ENCODE data around the gene CSF2RB. TPM values are rescaled to one million over a fixed set of nuclear protein-coding genes. Genes with fewer than 3 reads are reported as not detected.

The CSF2RB gene
- total RNA-seq = under 0.01 TPM in 1 of 2 replicates, not detected in the other

GRCh38 chr22:36913427-36914389 lies at the start of gene CSF2RB:
Gene CSF2RB, plus strand, starts transcription at chr22:36913628. Its CDS starts 8,580 bp downstream, at chr22:36922208.

Other genes starting within 250 kb of the CSF2RB start
- gene CACNG2, start 209.9 kb upstream of the CSF2RB start, total RNA-seq = not detected in 2 replicates
- 16.1 and 16.5 TPM in 2 replicates for gene IFT27, start 137.5 kb upstream of the CSF2RB start, total RNA-seq
- not detected in 2 replicates for gene PVALB, start 96.6 kb upstream of the CSF2RB start, total RNA-seq
- gene NCF4, start 52.6 kb upstream of the CSF2RB start, total RNA-seq = not detected in 2 replicates
- 14.8 and 17.5 TPM in 2 replicates for gene TST, start 105.8 kb downstream of the CSF2RB start, total RNA-seq
- 33.7 and 43.1 TPM in 2 replicates for gene MPST, start 106.1 kb downstream of the CSF2RB start, total RNA-seq
- gene KCTD17, start 138.1 kb downstream of the CSF2RB start, total RNA-seq = 18.8 and 19.3 TPM in 2 replicates
- gene TMPRSS6, start 196.1 kb downstream of the CSF2RB start, total RNA-seq = not detected in 2 replicates
- under 0.01 TPM in 1 of 2 replicates, not detected in the other for gene IL2RB, start 236.3 kb downstream of the CSF2RB start, total RNA-seq

Measured in articular chondrocyte of knee joint (primary cell).